Mammary epithelial cell (primary cell): ENCODE measurements around the gene RNF8.

ENCODE experiments used
- CTCF ChIP-seq, 2 donors: IDR thresholded peaks in 1 of 2; conservative IDR thresholded peaks in 1 of 2; 2 replicates each; pipeline ENCODE4 v1.5.1; 2011 to 2012; ENCODE audit warnings: inconsistent platforms in 2 of 2, low read length in 2 of 2, mild to moderate bottlenecking in 2 of 2, control low read depth in 1 of 2, low read depth in 1 of 2; ENCODE audit not compliant: insufficient read depth in 1 of 2; ENCODE audit errors: extremely low read depth in 1 of 2
- EZH2 ChIP-seq: IDR thresholded peaks from 2 replicates; pipeline ENCODE4 v1.6.1; 2012; ENCODE audit warnings: low read length, inconsistent platforms, borderline replicate concordance

DNA sequence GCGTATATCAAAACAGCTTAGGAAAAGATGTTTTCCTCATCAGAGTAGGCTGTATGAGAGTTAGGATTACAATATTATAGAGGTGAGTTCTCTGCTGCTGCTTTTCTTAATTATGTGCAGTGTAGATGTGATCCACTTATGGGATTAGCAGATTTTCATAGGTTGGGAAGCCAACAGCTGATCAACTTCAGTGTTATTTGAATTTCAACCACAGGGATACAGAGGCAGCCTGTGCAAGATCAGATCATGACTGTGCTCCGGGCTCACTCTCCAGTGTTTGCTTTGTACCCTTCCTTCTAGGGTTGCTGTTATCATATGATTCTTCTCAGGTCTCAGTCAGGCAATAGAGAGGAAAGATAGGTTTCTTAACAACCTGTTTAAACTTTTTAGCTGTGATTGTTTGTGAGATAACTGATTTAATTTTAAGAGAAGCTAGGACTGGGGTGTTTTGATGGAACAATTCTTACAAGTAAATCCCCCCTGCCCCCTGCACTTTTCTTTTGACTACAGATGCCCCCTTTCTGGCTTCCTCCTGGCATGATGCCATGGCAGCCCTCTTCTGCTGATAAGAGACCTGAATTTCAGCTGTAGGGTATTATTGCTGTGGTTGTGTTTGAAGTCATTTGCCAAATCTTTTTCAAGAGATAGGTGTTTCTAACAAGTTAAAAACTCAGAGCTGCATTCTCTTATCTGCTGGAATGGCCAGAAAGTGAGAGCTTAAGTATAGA lies 8.5 kb downstream of the RNF8 start:
- TF ChIP-seq CTCF (conservative IDR thresholded peaks at IDR 0.05 in 1 of 2, IDR thresholded peaks at IDR 0.05 in 1 of 2; ENCODE audit: extremely low read depth in 1 of 2, insufficient read depth in 1 of 2, low read depth in 1 of 2, low read length in 2 of 2): no peak
- no peak for TF ChIP-seq EZH2
